Adrenal gland (tissue), 12 donors: ENCODE data around the gene BSN. TPM values are rescaled to one million over a fixed set of nuclear protein-coding genes. Genes with fewer than 3 reads are reported as not detected.

Experiments used
- DNase-seq, 7 donors: peaks; one replicate each; pipeline ENCODE4 v3.0.0-alpha.2; 2019 to 2020
- H3K27ac ChIP-seq, 5 donors: fragments of 200-600 bp; sonication (generic) in 4 of 5; 1 replicate in 3 of 5; 2 replicates in 2 of 5; pipeline versions ENCODE4 v1.5.1 to v1.8.0; 2016 to 2020; ENCODE audit warnings: mild to moderate bottlenecking in 1 of 5
- H3K27me3 ChIP-seq: fragments of 200-600 bp; 2 replicates; pipeline ENCODE4 v1.8.0; 2021
- H3K36me3 ChIP-seq, 2 donors: fragments of 200-600 bp; replicated peaks in 1 of 2; 1 replicate in 1 of 2; 2 replicates in 1 of 2; pipeline versions ENCODE4 v1.5.1 to v1.8.0; 2018 to 2022
- H3K4me1 ChIP-seq, 2 donors: fragments of 200-600 bp; replicated peaks in 1 of 2; 1 replicate in 1 of 2; 2 replicates in 1 of 2; pipeline versions ENCODE4 v1.5.1 to v1.8.0; 2018 to 2021
- H3K4me3 ChIP-seq, 4 donors: fragments of 200-600 bp; sonication (generic) in 3 of 4; one replicate each; pipeline ENCODE4 v1.5.1; 2016 to 2018
- H3K9me3 ChIP-seq, 3 donors: fragments of 200-600 bp; sonication (generic) in 1 of 3; replicated peaks in 1 of 3; 1 replicate in 2 of 3; 2 replicates in 1 of 3; pipeline versions ENCODE4 v1.5.1 to v1.8.0; 2016 to 2021
- POLR2A ChIP-seq, 2 donors: fragments of 450-650 bp; IDR thresholded peaks; one replicate each; pipeline ENCODE4 v1.6.1; 2017; ENCODE audit warnings: antibody characterized with exemption in 2 of 2, mild to moderate bottlenecking in 2 of 2, moderate library complexity in 1 of 2
- WGBS, 4 donors: extraction: QIAGEN DNeasy Blood & Tissue Kit in 2 of 4; methylation state at CpG; one replicate each; pipeline versions ENCODE4 v1.1.5 to v1.1.7; 2013 to 2017; 5-methylcytosine and 5-hydroxymethylcytosine counted together
- intact Hi-C, 2 donors: fragments of 100-400 bp; cut with DNase I; formaldehyde crosslinking; loops; one replicate each; pipeline versions ENCODE4 v1.14.1 to v1.15.0; 2022 to 2023
- polyA plus RNA-seq, 3 donors: library from polyadenylated mRNA; stranded (reverse); fragments of 200-250 nt in 2 of 3; fragments of 350-450 nt in 1 of 3; fragmentation: Illumina TruSeq in 1 of 3; extraction: RNeasy Lipid Tissue Mini Kit (QIAGEN cat#74804) in 1 of 3; gene quantifications; one replicate each; pipeline ENCODE4 v1.2.3, GENCODE V29; 2013 to 2014
- total RNA-seq, 9 donors: library from RNA; depleted of rRNA in 4 of 9; stranded (reverse); fragments of >200 nt in 4 of 9; fragments of 120-200 nt in 1 of 9; fragmentation: NEBNext Ultra II Directional in 1 of 9; extraction: Animal tissue kit (Norgen Biotek cat#: 25700) in 1 of 9; gene quantifications; one replicate each; pipeline versions ENCODE4 v1.1.0 to v1.2.4, GENCODE V29; 2013 to 2023
- TF ChIP-seq, protein P1 (sequence below), 6 experiments: fragments of 450-650 bp in 4 of 6; fragments of 200-600 bp in 2 of 6; sonication (generic) in 1 of 6; IDR thresholded peaks; 1 replicate in 5 of 6; 2 replicates in 1 of 6; pipeline versions ENCODE4 v1.5.1 to v1.8.0; 2016 to 2021; ENCODE audit warnings: antibody characterized with exemption in 6 of 6, mild to moderate bottlenecking in 2 of 6, moderate library complexity in 1 of 6
- donor health status: healthy with polysubstance abuse.
- donor health status: Bipolar disorder and iron deficiency.
- donor health status: DM: yes; HTN: yes; CAD: no.
- donor health status: DM: no; HTN: no; CAD: no.
- donor health status: DM: no; HTN: no; CAD: no.
- donor health status: DM: yes; HTN: yes; CAD: no.

The BSN gene
- total and polyA plus RNA-seq, 12 donors, result 0.27 to 4.6 (median 1.5) TPM

DNA sequence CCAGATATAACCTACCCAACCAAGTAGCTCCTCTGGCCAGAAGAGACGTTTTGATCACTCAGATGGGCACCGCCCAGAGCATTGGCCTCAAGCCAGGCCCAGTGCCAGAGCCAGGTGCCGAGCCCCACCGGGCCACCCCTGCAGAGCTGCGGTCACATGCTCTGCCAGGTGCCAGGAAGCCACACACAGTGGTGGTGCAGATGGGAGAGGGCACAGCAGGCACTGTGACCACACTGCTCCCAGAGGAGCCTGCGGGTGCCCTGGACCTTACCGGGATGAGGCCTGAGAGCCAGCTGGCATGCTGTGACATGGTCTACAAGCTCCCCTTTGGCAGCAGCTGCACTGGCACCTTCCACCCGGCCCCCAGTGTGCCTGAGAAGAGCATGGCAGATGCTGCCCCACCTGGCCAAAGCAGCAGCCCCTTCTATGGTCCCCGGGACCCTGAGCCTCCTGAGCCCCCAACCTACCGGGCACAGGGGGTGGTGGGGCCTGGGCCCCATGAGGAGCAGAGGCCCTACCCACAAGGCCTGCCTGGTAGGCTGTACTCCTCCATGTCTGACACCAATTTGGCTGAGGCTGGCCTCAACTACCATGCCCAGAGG lies 100.8 kb downstream of the BSN start:
- no peak overlapping the region for H3K27ac ChIP-seq
- 80 to 84% (median 81%) methylated on average over 1 to 10 of the region's 10 CpGs for WGBS, 4 donors
- H3K4me3 ChIP-seq, result no peak overlapping the region
- intact Hi-C loops, result no loop called here
- H3K4me1 ChIP-seq, result no peaks in the 10 kb centered on the region
- H3K36me3 ChIP-seq, result no peaks in the 10 kb centered on the region
- TF ChIP-seq, protein P1, sequence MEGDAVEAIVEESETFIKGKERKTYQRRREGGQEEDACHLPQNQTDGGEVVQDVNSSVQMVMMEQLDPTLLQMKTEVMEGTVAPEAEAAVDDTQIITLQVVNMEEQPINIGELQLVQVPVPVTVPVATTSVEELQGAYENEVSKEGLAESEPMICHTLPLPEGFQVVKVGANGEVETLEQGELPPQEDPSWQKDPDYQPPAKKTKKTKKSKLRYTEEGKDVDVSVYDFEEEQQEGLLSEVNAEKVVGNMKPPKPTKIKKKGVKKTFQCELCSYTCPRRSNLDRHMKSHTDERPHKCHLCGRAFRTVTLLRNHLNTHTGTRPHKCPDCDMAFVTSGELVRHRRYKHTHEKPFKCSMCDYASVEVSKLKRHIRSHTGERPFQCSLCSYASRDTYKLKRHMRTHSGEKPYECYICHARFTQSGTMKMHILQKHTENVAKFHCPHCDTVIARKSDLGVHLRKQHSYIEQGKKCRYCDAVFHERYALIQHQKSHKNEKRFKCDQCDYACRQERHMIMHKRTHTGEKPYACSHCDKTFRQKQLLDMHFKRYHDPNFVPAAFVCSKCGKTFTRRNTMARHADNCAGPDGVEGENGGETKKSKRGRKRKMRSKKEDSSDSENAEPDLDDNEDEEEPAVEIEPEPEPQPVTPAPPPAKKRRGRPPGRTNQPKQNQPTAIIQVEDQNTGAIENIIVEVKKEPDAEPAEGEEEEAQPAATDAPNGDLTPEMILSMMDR (IDR thresholded peaks at IDR 0.05), result no peak
- no peak for TF ChIP-seq POLR2A (IDR thresholded peaks at IDR 0.05)
- H3K9me3 ChIP-seq, result no peaks in the 10 kb centered on the region
- H3K27me3 ChIP-seq, result no peaks in the 10 kb centered on the region
- DNase-seq, result no peak

DNA sequence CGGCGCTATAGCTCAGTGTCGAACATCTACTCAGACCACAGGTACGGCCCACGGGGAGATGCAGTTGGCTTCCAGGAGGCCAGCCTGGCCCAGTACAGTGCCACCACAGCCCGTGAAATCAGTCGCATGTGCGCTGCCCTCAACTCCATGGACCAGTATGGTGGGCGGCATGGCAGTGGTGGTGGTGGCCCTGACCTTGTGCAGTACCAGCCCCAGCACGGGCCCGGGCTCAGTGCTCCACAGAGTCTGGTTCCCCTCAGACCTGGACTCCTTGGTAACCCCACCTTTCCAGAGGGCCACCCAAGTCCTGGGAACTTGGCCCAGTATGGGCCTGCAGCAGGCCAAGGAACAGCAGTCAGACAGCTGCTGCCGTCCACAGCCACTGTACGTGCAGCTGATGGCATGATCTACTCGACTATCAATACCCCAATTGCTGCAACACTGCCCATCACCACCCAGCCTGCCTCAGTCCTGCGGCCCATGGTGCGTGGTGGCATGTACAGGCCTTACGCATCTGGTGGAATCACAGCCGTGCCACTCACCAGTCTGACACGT lies 101.5 kb downstream of the BSN start:
- DNase-seq, result no peak
- Histone ChIP-seq H3K9me3 (no peaks in the 10 kb centered on the region), H3K4me1 (no peaks in the 10 kb centered on the region), H3K27me3 (no peaks in the 10 kb centered on the region), H3K4me3 (no peak overlapping the region), H3K36me3 (no peaks in the 10 kb centered on the region), H3K27ac (no peak overlapping the region)
- no peak for TF ChIP-seq POLR2A (IDR thresholded peaks at IDR 0.05)
- TF ChIP-seq, protein P1 (IDR thresholded peaks at IDR 0.05), result no peak
- intact Hi-C loops, result no loop called here
- 92 to 100% (median 97%) methylated on average over 3 to 19 of the region's 19 CpGs for WGBS, 4 donors

DNA sequence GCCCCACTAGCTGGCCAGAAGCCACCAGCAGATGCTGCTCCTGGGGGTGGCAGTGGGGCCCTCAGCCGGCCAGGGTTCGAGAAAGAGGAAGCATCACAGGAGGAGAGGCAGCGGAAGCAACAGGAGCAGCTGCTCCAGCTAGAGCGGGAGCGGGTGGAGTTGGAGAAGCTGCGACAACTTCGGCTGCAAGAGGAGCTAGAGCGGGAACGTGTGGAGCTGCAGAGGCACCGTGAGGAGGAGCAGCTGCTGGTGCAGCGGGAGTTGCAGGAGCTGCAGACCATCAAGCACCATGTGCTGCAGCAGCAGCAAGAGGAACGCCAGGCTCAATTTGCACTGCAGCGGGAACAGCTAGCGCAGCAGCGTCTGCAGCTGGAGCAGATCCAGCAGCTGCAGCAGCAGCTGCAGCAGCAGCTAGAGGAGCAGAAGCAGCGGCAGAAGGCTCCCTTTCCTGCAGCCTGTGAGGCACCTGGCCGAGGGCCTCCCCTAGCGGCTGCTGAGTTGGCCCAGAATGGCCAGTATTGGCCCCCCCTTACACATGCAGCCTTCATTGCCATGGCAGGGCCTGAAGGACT lies 102.3 kb downstream of the BSN start:
- H3K4me1 ChIP-seq, result peaks cover 0 to 5% of the 10 kb centered on the region in 2 donors
- no peak for DNase-seq
- intact Hi-C loops, result no loop called here
- no peak overlapping the region for H3K4me3 ChIP-seq
- H3K27ac ChIP-seq, result no peak overlapping the region
- TF ChIP-seq, protein P1 (IDR thresholded peaks at IDR 0.05), result no peak
- TF ChIP-seq POLR2A (IDR thresholded peaks at IDR 0.05), result no peak
- WGBS, 4 donors, result 76 to 81% (median 80%) methylated on average over 16 to 18 of the region's 18 CpGs
- no peaks in the 10 kb centered on the region for H3K27me3 ChIP-seq
- no peaks in the 10 kb centered on the region for H3K9me3 ChIP-seq
- no peaks in the 10 kb centered on the region for H3K36me3 ChIP-seq

DNA sequence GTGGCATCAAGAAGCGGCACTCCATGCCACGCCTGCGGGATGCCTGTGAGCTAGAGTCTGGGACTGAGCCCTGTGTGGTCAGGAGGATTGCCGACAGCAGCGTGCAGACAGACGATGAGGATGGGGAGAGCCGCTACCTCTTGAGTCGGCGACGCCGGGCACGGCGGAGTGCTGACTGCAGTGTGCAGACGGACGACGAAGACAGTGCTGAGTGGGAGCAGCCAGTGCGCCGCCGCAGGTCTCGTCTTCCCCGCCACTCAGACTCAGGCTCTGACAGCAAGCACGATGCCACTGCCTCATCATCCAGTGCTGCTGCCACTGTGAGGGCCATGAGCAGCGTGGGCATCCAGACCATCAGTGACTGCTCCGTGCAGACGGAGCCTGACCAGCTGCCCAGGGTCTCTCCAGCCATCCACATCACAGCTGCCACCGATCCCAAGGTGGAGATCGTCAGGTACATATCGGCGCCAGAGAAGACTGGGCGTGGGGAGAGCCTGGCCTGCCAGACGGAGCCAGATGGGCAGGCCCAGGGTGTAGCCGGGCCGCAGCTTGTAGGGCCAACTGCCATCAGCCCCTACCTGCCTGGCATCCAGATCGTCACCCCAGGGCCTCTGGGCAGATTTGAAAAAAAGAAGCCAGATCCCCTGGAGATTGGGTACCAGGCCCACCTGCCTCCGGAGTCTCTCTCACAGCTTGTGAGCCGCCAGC lies 103.1 kb downstream of the BSN start:
- H3K9me3 ChIP-seq, result no peaks in the 10 kb centered on the region
- TF ChIP-seq, protein P1 (IDR thresholded peaks at IDR 0.05), result no peak
- no peak for TF ChIP-seq POLR2A (IDR thresholded peaks at IDR 0.05)
- 93 to 94% (median 93%) methylated on average over 27 to 36 of the region's 36 CpGs for WGBS, 4 donors
- no peaks in the 10 kb centered on the region for H3K27me3 ChIP-seq
- intact Hi-C loops, result no loop called here
- no peaks in the 10 kb centered on the region for H3K36me3 ChIP-seq
- H3K4me1 ChIP-seq, result peaks cover 0 to 6% of the 10 kb centered on the region in 2 donors
- H3K27ac ChIP-seq, result no peak overlapping the region
- no peak for DNase-seq
- H3K4me3 ChIP-seq, result no peak overlapping the region
